Osteoblast (primary cell): ENCODE data around the gene NUCKS1. TPM values are rescaled to one million over a fixed set of nuclear protein-coding genes. Genes with fewer than 3 reads are reported as not detected.

ENCODE experiments used
- DNase-seq: peaks from one replicate; pipeline ENCODE4 v3.0.0; 2011; ENCODE audit warnings: low spot score, mixed read lengths; ENCODE audit not compliant: insufficient read length; ENCODE audit errors: missing footprints
- H2AFZ ChIP-seq: 2 replicates; pipeline ENCODE4 v1.6.0; 2011; ENCODE audit warnings: mild to moderate bottlenecking, low read length
- H3K27ac ChIP-seq: 2 replicates; pipeline ENCODE4 v1.5.1; 2011; ENCODE audit warnings: mild to moderate bottlenecking, low read depth, low read length, moderate library complexity
- H3K27me3 ChIP-seq: 2 replicates; pipeline ENCODE4 v1.6.0; 2012; ENCODE audit warnings: mild to moderate bottlenecking, control low read depth, inconsistent platforms, low read length, moderate library complexity; ENCODE audit not compliant: insufficient read depth
- H3K36me3 ChIP-seq: 2 replicates; pipeline ENCODE4 v1.5.1; 2011; ENCODE audit warnings: mild to moderate bottlenecking, low read length, control low read depth, moderate library complexity; ENCODE audit not compliant: insufficient read depth
- H3K4me1 ChIP-seq: 2 replicates; pipeline ENCODE4 v1.5.1; 2011; ENCODE audit warnings: mild to moderate bottlenecking, low read length, control low read depth, moderate library complexity; ENCODE audit not compliant: insufficient read depth
- H3K4me2 ChIP-seq: 2 replicates; pipeline ENCODE4 v1.6.0; 2011; ENCODE audit warnings: mild to moderate bottlenecking, low read length; ENCODE audit not compliant: insufficient read depth
- H3K4me3 ChIP-seq: fragments of 200-600 bp; sonication (generic); 3 replicates; pipeline ENCODE4 v1.5.1; 2012; ENCODE audit warnings: mild to moderate bottlenecking, low read length, inconsistent platforms; ENCODE audit not compliant: insufficient read depth
- H3K79me2 ChIP-seq: 2 replicates; pipeline ENCODE4 v1.6.0; 2012; ENCODE audit warnings: mild to moderate bottlenecking, low read length, control low read depth, inconsistent platforms; ENCODE audit not compliant: insufficient read depth
- H3K9me3 ChIP-seq: 2 replicates; pipeline ENCODE4 v1.5.1; 2011; ENCODE audit warnings: low read depth, low read length, control low read depth
- H4K20me1 ChIP-seq: 2 replicates; pipeline ENCODE4 v1.6.0; 2012; ENCODE audit warnings: mild to moderate bottlenecking, low read length, control low read depth; ENCODE audit not compliant: insufficient read depth
- total RNA-seq: library from RNA; depleted of rRNA; stranded (reverse); fragments of >200 nt; gene quantifications from 2 replicates; pipeline ENCODE4 v1.2.3, GENCODE V29; 2012
- TF ChIP-seq, protein P1 (sequence below): IDR thresholded peaks from 2 replicates; pipeline ENCODE4 v1.5.1; 2011; ENCODE audit warnings: mild to moderate bottlenecking, low read depth, low read length, moderate library complexity; ENCODE audit errors: extremely low read depth

NUCKS1 gene
- total RNA-seq, 1 donor = 140 TPM

- Histone ChIP-seq H2AFZ (no peak overlapping the region), H3K27ac (no peak overlapping the region), H3K9me3 (no peaks in the 10 kb centered on the region), H3K4me2 (no peak overlapping the region), H3K27me3 (peaks cover 3% of the 10 kb centered on the region), H3K4me1 (peaks cover 11% of the 10 kb centered on the region), H3K79me2 (no peaks in the 10 kb centered on the region), H3K36me3 (no peaks in the 10 kb centered on the region), H4K20me1 (no peaks in the 10 kb centered on the region), H3K4me3 (no peak overlapping the region)
- TF ChIP-seq, protein P1, sequence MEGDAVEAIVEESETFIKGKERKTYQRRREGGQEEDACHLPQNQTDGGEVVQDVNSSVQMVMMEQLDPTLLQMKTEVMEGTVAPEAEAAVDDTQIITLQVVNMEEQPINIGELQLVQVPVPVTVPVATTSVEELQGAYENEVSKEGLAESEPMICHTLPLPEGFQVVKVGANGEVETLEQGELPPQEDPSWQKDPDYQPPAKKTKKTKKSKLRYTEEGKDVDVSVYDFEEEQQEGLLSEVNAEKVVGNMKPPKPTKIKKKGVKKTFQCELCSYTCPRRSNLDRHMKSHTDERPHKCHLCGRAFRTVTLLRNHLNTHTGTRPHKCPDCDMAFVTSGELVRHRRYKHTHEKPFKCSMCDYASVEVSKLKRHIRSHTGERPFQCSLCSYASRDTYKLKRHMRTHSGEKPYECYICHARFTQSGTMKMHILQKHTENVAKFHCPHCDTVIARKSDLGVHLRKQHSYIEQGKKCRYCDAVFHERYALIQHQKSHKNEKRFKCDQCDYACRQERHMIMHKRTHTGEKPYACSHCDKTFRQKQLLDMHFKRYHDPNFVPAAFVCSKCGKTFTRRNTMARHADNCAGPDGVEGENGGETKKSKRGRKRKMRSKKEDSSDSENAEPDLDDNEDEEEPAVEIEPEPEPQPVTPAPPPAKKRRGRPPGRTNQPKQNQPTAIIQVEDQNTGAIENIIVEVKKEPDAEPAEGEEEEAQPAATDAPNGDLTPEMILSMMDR = no peak
- DNase-seq = no peak
Observed at GRCh38 chr1:205677167-205677566, 72.8 kb downstream of the NUCKS1 start.

GRCh38 chr1:205676597-205676996 is 73.4 kb downstream of the NUCKS1 start:
- Histone ChIP-seq H4K20me1 (no peaks in the 10 kb centered on the region), H2AFZ (no peak overlapping the region), H3K79me2 (no peaks in the 10 kb centered on the region), H3K4me1 (peaks cover 11% of the 10 kb centered on the region), H3K9me3 (no peaks in the 10 kb centered on the region), H3K4me3 (no peak overlapping the region), H3K36me3 (no peaks in the 10 kb centered on the region), H3K27me3 (peaks cover 3% of the 10 kb centered on the region), H3K4me2 (no peak overlapping the region), H3K27ac (no peak overlapping the region)
- TF ChIP-seq, protein P1 = no peak
- peak; percentile 53 for DNase-seq

- H3K27me3 ChIP-seq = peaks cover 3% of the 10 kb centered on the region
- H3K9me3 ChIP-seq = no peaks in the 10 kb centered on the region
- no peaks in the 10 kb centered on the region for H3K36me3 ChIP-seq
- no peak overlapping the region for H3K27ac ChIP-seq
- no peak overlapping the region for H2AFZ ChIP-seq
- no peak overlapping the region for H3K4me2 ChIP-seq
- peak; percentile 65 for DNase-seq
- H3K4me3 ChIP-seq = no peak overlapping the region
- no peaks in the 10 kb centered on the region for H3K79me2 ChIP-seq
- TF ChIP-seq, protein P1 = no peak
- peaks cover 11% of the 10 kb centered on the region for H3K4me1 ChIP-seq
- H4K20me1 ChIP-seq = no peaks in the 10 kb centered on the region
Observed at GRCh38 chr1:205676002-205676401, 74.0 kb downstream of the NUCKS1 start.

- Histone ChIP-seq H3K4me3 (no peak overlapping the region), H2AFZ (no peak overlapping the region), H3K4me1 (peaks cover 11% of the 10 kb centered on the region), H3K9me3 (no peaks in the 10 kb centered on the region), H3K36me3 (no peaks in the 10 kb centered on the region), H3K4me2 (no peak overlapping the region), H3K27me3 (peaks cover 3% of the 10 kb centered on the region), H4K20me1 (no peaks in the 10 kb centered on the region), H3K27ac (no peak overlapping the region), H3K79me2 (no peaks in the 10 kb centered on the region)
- no peak for DNase-seq
- TF ChIP-seq, protein P1 = no peak
Observed at GRCh38 chr1:205675247-205675646, 74.7 kb downstream of the NUCKS1 start.
